GM23338 (cell line): Measurements from ENCODE around the gene TUBA1C. TPM values are rescaled to one million over a fixed set of nuclear protein-coding genes. Genes with fewer than 3 reads are reported as not detected.

Source experiments
- ATAC-seq: fragments of 200-7000 bp; cut with Tn5 transposase; 3 replicates; pipeline ENCODE4 v1.9.1; 2020
- DNase-seq: peaks from one replicate; pipeline ENCODE4 v3.0.0-alpha.2; 2015; ENCODE audit warnings: low spot score
- H2AFZ ChIP-seq: fragments of 200-600 bp; sonication (generic); 2 replicates; pipeline ENCODE4 v1.8.0; 2016; ENCODE audit warnings: antibody characterized with exemption, mild to moderate bottlenecking, moderate library complexity
- H3F3A ChIP-seq: fragments of 200-600 bp; sonication (generic); replicated peaks from 2 replicates; pipeline ENCODE4 v1.8.0; 2017; ENCODE audit warnings: antibody characterized with exemption, mixed run types, low read depth
- H3K27ac ChIP-seq: fragments of 200-600 bp; sonication (generic); 2 replicates; pipeline ENCODE4 v1.6.1; 2016; ENCODE audit warnings: low read depth
- H3K27me3 ChIP-seq: fragments of 200-600 bp; sonication (generic); 2 replicates; pipeline ENCODE4 v1.8.0; 2016; ENCODE audit warnings: mild to moderate bottlenecking, mixed run types, moderate library complexity; ENCODE audit not compliant: insufficient read depth
- H3K36me3 ChIP-seq: fragments of 200-600 bp; sonication (generic); 2 replicates; pipeline ENCODE4 v1.8.0; 2016; ENCODE audit warnings: mild to moderate bottlenecking; ENCODE audit not compliant: insufficient read depth
- H3K4me1 ChIP-seq: fragments of 200-600 bp; sonication (generic); 2 replicates; pipeline ENCODE4 v1.8.0; 2016; ENCODE audit warnings: mild to moderate bottlenecking, moderate library complexity; ENCODE audit not compliant: insufficient read depth
- H3K4me2 ChIP-seq: fragments of 200-600 bp; sonication (generic); 2 replicates; pipeline ENCODE4 v1.7.1; 2017; ENCODE audit warnings: mixed run types
- H3K4me3 ChIP-seq: fragments of 200-600 bp; sonication (generic); 2 replicates; pipeline ENCODE4 v1.6.1; 2016; ENCODE audit warnings: mixed run types
- H3K79me2 ChIP-seq: fragments of 200-600 bp; sonication (generic); replicated peaks from 2 replicates; pipeline ENCODE4 v1.8.0; 2017; ENCODE audit warnings: mild to moderate bottlenecking; ENCODE audit not compliant: insufficient read depth
- H3K9me2 ChIP-seq: fragments of 200-600 bp; sonication (generic); 2 replicates; pipeline ENCODE4 v1.8.0; 2017; ENCODE audit not compliant: insufficient read depth
- H4K20me1 ChIP-seq: fragments of 200-600 bp; sonication (generic); replicated peaks from 2 replicates; pipeline ENCODE4 v1.8.0; 2017; ENCODE audit warnings: mild to moderate bottlenecking; ENCODE audit not compliant: insufficient read depth
- H3K27ac Mint-ChIP-seq: 2 replicates; pipeline ENCODE4 v1.8.0; 2020; ENCODE audit warnings: inconsistent platforms, mild to moderate bottlenecking, moderate library complexity, mixed read lengths
- H3K27me3 Mint-ChIP-seq: 3 replicates; pipeline ENCODE4 v1.8.0; 2022; ENCODE audit warnings: low read depth, mild to moderate bottlenecking, moderate library complexity, mixed read lengths, inconsistent platforms; ENCODE audit not compliant: insufficient read depth, poor library complexity
- H3K36me3 Mint-ChIP-seq: 3 replicates; pipeline ENCODE4 v1.8.0; 2021; ENCODE audit warnings: low read depth, mild to moderate bottlenecking, inconsistent platforms, moderate library complexity, mixed read lengths
- H3K4me1 Mint-ChIP-seq: 3 replicates; pipeline ENCODE4 v1.8.0; 2020; ENCODE audit warnings: mild to moderate bottlenecking, inconsistent platforms, mixed read lengths
- H3K4me3 Mint-ChIP-seq: 3 replicates; pipeline ENCODE4 v1.8.0; 2021; ENCODE audit warnings: moderate library complexity, mild to moderate bottlenecking, inconsistent platforms, mixed read lengths
- H3K9me3 Mint-ChIP-seq: 3 replicates; pipeline ENCODE4 v1.8.0; 2020; ENCODE audit warnings: moderate library complexity, mild to moderate bottlenecking, inconsistent platforms, mixed read lengths
- CREB1 ChIP-seq: fragments of 250-450 bp; sonication (Bioruptor Pico); IDR thresholded peaks from 2 replicates; pipeline ENCODE4 v1.5.0; 2020; ENCODE audit warnings: low read depth, mild to moderate bottlenecking, moderate library complexity
- CTCF ChIP-seq, 2 experiments: fragments of 200-600 bp in 1 of 2; sonication (generic) in 1 of 2; conservative IDR thresholded peaks; 2 replicates each; pipeline versions ENCODE4 v1.5.1 to v1.6.1; 2016 to 2017; ENCODE audit warnings: antibody characterized with exemption in 2 of 2, low read depth in 2 of 2, mild to moderate bottlenecking in 2 of 2, moderate library complexity in 1 of 2
- ETS1 ChIP-seq: IDR thresholded peaks from 2 replicates; pipeline ENCODE4 v1.6.1; 2016; ENCODE audit warnings: antibody characterized with exemption
- EZH2 ChIP-seq: fragments of 200-600 bp; sonication (generic); IDR thresholded peaks from one replicate; pipeline ENCODE4 v1.8.0; 2017; ENCODE audit warnings: antibody characterized with exemption, mild to moderate bottlenecking, low read depth; ENCODE audit not compliant: unreplicated experiment
- EZH2phosphoT487 ChIP-seq: fragments of 200-600 bp; sonication (generic); IDR thresholded peaks from one replicate; pipeline ENCODE4 v1.8.1; 2018; ENCODE audit warnings: antibody characterized with exemption; ENCODE audit not compliant: unreplicated experiment
- JUNB ChIP-seq: IDR thresholded peaks from one replicate; pipeline ENCODE4 v1.6.1; 2016; ENCODE audit warnings: antibody characterized with exemption; ENCODE audit not compliant: unreplicated experiment
- NANOG ChIP-seq: IDR thresholded peaks from 2 replicates; pipeline ENCODE4 v1.6.1; 2016; ENCODE audit warnings: antibody characterized with exemption, borderline replicate concordance
- POLR2AphosphoS5 ChIP-seq: IDR thresholded peaks from 2 replicates; pipeline ENCODE4 v1.6.1; 2016; ENCODE audit warnings: antibody characterized with exemption, low read depth
- REST ChIP-seq: IDR thresholded peaks from one replicate; pipeline ENCODE4 v1.6.1; 2018; ENCODE audit warnings: antibody characterized with exemption; ENCODE audit not compliant: unreplicated experiment
- STAT1 ChIP-seq: IDR thresholded peaks from one replicate; pipeline ENCODE4 v1.6.1; 2016; ENCODE audit warnings: antibody characterized with exemption; ENCODE audit not compliant: unreplicated experiment
- ZNF114 ChIP-seq: fragments of 250-450 bp; sonication (Bioruptor Pico); IDR thresholded peaks from 2 replicates; pipeline ENCODE4 v1.5.0; 2020; ENCODE audit warnings: mild to moderate bottlenecking, moderate library complexity
- ZNF331 ChIP-seq: fragments of 250-450 bp; sonication (Bioruptor Pico); IDR thresholded peaks from 2 replicates; pipeline ENCODE4 v1.5.0; 2020; ENCODE audit warnings: low read depth, mild to moderate bottlenecking, moderate library complexity
- ZNF462 ChIP-seq: fragments of 250-450 bp; sonication (Bioruptor Pico); IDR thresholded peaks from 2 replicates; pipeline ENCODE4 v1.5.0; 2020; ENCODE audit warnings: mild to moderate bottlenecking, moderate library complexity
- polyA plus RNA-seq: library from polyadenylated mRNA; unstranded; fragments of >200 nt; fragmentation: Nextera tagmentation; extraction: Ambion mirVana; gene quantifications from 2 replicates; pipeline ENCODE4 v1.2.1, GENCODE V29; 2016
- total RNA-seq: library from RNA; depleted of rRNA; stranded (reverse); fragments of >200 nt; shearing (Covaris generic); gene quantifications from 2 replicates; pipeline ENCODE4 v1.2.3, GENCODE V29; 2014

TUBA1C gene
- total and polyA plus RNA-seq, 2 experiments from 2014 or later: 191 to 728 TPM

- DNase-seq: no peak
- Histone ChIP-seq H3K27me3 (peaks cover 41% of the 10 kb centered on the region), H3K27ac (no peak overlapping the region), H3K4me1 (no peaks in the 10 kb centered on the region), H3F3A (no peaks in the 10 kb centered on the region), H2AFZ (no peak overlapping the region), H3K4me2 (no peak overlapping the region), H3K4me3 (no peak overlapping the region), H4K20me1 (no peaks in the 10 kb centered on the region), H3K79me2 (no peaks in the 10 kb centered on the region), H3K36me3 (no peaks in the 10 kb centered on the region), H3K9me2 (no peaks in the 10 kb centered on the region)
- Mint-ChIP-seq H3K27me3 (peaks cover 36% of the 10 kb centered on the region), H3K4me1 (0 out of 3 replicates have a peak, but pooled peaks cover 5% of the 10 kb centered on the region), H3K36me3 (no peaks in the 10 kb centered on the region; the same call in 2 of the 3 replicates), H3K4me3 (no peak overlapping the region), H3K9me3 (no peaks in the 10 kb centered on the region), H3K27ac (no peak overlapping the region)
- TF ChIP-seq REST (no peak), CTCF (conservative IDR thresholded peaks at IDR 0.05; ENCODE audit: low read depth in 2 of 2) (no peak), POLR2AphosphoS5 (no peak), ZNF114 (CRISPR knock-in tag) (no peak), ZNF462 (no peak), JUNB (no peak), NANOG (no peak), EZH2phosphoT487 (no peak), ZNF331 (CRISPR knock-in tag) (no peak), CREB1 (CRISPR knock-in tag) (no peak), EZH2 (no peak), STAT1 (no peak), ETS1 (no peak)
- no peak for ATAC-seq
Observed at GRCh38 chr12:49301760-49302159, 36.9 kb downstream of the TUBA1C start.
